ENCODE measurements around the gene ST6GAL1.

Gene ST6GAL1

DNA sequence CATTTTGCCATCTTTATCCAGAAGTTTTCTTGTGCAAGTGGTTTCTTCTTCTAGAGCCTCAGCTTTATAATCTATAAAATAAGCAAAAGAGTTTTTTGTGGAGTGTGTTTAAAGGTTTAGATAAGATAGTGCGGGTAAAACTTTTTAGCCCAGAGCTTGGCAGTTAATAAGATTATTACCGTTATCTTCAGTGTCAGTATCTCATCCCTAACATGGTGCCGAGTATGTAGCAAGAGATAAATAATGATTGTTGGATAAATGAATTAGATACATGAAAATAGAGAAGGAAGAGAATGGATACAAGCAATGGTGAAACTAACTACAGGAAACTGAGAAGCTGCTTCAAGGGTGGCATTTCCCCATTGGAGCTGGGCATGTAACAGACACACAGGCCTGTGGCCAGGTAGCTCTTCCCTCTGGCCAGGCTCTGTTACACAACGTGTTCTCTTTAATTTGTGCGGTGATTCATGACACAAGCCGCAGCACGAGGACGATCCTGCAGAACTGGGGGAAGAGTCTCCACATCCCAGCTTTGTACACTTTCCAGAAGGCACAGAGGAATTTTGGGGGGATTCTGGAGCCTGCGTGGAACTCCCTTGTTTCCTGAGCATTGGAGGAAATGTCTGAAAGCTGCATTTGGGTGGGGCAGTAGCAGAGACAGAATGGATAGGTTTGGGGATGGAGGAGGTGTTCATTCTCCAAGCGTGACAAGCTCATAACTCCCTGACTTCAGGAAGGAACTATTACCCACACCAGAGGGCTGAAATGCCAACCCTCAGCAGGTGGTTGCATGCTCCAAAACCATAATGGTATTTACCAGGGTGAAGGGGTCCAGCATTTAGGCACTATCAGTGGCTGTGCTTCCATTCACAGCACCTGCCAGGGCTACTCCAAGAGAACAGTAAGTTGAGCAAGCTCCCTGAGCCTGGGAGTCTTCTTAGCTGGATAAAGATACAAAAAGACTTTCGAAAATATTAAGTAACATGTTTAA, 14.2 kb upstream of the ST6GAL1 start:
- DNase-seq: no peak

DNA sequence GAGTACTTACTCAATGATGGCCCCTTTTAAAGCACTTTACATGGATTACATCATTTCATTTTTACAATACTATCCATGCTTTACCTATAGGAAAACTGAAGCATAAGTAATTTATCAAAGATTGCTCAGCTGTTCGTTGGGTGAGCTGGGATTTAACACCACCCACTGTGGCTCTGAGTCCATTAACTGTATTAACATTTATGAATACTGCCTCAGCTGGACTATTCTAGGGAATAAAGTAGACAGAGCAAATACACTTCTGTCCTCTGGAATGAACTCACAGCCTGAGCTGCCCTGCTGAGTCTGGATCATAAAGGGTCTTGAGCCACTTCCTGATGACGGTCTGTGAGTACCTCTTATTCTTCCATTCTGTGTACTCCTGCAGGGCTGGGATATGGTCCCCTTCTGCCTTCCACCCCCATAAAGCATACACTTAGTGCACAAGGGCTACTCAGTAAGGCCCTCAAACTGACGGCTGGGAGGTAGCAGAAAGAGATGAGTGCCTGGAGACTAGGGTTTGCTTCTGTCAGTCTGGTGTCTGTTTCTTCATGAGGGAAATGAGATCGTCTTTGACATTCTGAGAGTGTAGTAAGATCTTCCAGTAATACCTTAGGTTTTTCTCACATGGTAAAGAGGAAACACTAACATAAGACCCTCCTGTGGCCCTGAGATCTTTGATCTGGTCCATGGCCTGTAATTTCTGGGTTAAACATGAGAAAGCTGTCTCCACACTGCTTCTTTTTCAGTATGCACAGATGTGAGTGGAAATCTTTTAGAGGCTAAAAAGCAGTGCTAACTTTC, 12.6 kb upstream of the ST6GAL1 start:
- DNase-seq: peak; percentile 52

DNA sequence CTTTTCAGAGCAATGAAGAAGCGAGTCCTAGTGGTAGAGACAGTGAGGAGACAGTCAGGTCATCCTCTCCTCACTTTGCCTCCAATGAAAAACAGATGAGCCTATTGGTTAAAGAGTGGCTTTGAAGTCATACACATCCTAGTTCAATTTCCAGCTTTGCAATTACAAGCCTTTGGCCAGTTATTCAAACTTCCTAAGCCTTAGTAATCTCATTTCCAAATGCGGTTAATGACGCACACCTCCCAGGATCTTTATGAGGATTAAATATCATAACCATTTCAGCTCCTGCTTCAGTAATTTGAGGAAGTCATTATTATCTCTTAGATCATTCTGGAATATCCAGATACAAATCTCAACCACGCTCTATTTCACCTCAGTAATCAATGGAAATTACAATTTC, 10.0 kb upstream of the ST6GAL1 start:
- DNase-seq: no peak

DNA sequence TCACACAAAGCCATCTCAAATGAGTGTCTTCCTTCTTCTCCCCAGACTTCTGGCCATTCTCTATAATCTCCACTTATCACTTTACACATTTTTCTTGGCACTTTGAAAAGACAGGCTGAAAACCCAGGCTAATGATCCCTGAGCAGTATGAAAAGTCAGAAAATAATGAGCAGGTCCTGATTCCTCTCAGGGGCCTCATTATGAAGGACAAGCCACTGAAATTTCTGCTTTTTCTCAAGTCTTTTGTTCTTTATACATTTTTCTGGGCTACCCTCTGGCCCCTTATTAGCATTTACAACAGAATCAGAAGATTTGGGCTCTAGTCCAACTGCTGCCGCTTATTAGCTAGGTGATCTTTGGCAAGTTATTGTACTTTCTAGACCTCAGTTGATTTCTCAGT, 9.5 kb upstream of the ST6GAL1 start:
- no peak for DNase-seq

DNA sequence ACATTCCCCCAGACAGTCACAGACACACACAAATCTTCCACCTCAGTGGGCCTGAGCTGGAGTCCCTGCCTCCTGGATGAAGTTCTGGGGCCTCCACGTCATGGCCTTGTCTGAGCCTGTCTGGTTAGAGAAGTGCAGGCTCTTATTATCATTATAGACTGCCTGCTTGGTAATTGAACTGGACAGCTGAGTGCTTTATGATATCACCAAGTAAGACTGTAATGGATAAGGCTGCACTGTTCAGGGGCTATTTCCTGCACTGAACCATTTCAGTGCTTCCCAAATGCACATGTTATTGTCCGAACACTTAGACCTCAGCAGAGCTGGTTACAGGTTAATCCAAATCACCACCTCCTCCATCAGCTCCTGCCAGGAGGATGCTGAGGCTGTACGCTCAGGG, 8.7 kb upstream of the ST6GAL1 start:
- DNase-seq: no peak

DNA sequence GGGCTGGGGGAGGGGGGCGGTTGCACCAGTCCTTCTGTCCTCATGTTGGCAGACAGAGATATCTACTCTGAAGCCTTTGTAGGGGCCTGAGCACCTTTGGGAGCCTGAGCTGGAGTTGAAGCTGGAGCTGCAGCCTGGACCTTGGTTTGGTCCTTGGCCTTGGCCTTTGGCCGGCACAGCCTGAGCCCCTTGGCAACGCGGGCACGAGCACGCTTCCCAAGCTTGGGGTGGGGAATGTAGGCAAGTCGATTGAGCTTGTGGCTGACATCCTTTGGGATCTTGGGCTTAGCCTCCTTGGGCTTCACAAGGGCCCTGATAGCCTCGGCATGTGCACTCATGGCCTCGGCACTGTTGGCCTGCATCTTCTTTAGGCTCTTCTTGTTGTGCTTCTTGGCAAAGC, 8.1 kb upstream of the ST6GAL1 start:
- DNase-seq: no peak

DNA sequence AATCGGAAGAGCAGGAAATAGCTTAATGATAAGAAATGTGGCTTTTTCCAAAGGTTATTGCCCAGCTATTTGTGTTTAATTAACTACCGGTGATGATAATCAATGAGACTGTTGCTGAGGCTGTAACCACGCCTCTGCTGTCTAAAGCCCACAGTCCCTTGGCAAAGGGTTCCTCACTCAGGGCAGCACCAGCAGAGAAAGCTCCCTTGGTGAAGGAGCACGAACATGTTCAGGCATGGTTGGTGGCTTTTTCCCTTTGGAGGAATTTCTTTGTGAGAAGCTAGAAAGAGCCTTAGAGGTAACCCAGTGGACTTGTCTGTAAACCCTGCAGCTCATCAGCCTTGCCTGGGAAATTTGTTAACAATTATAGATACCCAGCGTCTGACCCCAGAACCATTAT, 7.5 kb upstream of the ST6GAL1 start:
- DNase-seq: no peak

DNA sequence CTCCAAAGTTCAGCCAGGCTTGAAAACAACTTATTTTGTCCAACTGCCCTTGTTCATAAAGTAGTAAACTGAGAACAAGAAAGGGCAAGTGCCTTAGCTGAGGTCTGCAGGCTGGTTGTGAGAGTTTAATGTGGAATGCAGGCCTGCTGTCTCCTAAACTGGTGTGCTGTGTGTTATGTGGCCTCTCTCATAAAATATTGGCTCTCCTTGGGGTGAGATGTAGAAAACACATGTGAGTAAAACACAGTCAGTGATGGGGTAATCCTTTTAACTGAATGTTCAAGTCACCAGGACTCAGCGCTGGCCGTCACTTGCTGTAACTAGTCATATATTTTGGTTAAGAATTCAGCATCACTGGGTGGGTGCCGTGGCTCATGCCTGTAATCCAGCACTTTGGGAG, 7.1 kb upstream of the ST6GAL1 start:
- no peak for DNase-seq

DNA sequence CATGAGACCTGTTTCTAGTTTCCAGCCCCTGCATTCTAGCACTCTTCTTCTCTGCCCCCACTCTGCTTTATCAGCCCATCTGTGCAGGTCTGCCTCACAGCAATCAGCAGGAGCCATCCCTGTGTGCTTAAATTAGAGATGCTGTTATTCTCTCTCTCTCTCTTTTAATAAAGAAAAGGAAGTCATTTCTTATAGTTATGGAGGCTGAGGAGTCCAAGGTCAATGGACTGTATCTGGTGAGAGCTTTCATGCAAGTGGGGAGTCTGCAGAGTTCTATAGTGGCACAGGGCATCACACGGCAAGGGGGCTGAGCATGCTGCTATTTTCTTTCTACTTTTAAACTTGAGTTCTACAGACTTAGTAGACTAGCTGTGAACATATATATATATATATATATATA, 4.5 kb upstream of the ST6GAL1 start:
- DNase-seq: no peak

DNA sequence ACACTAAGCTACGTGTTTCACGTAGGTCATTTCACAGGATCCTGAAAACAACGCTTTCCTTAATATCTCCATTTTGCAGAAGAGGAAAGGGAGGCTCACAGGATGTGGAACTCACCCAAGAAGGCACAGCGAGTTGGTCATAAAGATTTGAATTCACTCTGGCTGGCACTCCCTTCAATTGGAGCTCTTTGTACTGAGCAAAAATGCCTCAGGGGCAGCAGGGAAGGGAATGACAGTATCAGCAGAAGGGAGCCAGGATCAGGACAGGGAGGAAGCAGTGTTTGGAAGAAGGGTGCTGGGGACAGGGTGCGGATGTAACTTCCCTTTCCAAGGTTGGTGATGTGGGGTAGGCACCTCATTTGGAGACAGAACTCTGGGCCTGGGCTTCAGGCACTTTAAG, 1.1 kb upstream of the ST6GAL1 start:
- DNase-seq: no peak

DNA sequence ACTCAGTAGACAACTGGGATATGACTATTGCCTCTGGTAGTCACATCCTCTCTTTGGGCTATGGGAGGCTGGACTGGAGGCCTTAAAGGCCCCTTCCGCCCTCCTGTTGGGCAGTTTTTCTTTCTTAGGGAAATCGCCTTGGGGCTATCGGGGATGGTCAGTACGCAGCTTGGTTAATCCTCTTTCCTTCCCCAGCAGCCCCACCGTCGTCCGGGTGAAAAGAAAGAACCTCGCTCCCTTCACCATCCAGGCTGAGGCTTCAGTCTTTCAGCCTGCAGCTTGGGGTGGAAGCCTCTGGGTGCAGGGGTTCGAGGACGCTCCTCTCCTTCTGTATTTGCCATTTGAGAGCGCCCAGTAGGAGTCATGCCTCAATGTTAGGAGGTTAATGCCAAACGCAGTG, 641 bp upstream of the ST6GAL1 start:
- no peak for DNase-seq

DNA sequence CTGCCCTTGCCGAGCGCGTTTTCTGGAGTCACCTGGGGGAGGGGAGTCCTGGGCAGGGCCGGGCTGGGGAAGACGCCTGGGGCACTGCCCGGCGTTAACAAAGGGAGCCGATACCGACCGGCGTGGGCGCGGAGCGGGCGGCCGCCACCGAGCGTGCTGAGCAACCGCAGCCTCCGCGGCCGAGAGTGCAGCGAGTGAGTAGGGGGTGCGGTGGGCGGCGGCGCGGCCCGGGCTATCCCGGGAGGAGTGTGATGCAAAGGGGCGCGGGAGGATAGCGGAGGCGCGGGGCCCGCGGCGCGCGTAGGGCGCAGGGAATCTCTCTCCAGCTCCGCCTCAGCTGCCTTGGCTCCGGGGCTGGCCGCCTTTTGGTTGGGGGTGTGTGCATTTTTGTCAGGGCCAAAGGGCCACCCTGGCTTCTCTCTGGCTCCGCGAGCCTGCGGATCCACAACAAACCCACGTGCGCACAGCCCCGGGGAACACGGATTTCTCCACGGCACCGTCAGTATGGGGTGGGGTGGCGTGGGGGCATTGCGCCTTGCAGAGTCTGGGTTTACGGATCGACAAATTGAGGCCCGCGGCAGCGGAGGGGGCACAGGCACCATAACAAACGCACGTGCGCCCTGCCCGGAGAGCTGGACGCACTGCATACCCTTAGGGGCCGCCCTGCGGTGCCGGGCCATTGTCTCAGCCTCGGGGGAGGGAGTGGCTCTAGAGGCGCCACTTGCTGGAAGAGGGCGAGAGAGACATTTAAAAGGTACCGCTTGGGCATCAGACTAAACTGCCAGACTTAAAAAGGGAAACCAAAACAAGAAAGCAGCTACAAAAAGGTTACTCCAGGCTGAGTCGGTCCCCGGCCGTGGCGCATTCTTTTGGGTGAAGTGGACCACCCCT, 560 bp downstream of the ST6GAL1 start:
- peak; percentile 27 for DNase-seq

DNA sequence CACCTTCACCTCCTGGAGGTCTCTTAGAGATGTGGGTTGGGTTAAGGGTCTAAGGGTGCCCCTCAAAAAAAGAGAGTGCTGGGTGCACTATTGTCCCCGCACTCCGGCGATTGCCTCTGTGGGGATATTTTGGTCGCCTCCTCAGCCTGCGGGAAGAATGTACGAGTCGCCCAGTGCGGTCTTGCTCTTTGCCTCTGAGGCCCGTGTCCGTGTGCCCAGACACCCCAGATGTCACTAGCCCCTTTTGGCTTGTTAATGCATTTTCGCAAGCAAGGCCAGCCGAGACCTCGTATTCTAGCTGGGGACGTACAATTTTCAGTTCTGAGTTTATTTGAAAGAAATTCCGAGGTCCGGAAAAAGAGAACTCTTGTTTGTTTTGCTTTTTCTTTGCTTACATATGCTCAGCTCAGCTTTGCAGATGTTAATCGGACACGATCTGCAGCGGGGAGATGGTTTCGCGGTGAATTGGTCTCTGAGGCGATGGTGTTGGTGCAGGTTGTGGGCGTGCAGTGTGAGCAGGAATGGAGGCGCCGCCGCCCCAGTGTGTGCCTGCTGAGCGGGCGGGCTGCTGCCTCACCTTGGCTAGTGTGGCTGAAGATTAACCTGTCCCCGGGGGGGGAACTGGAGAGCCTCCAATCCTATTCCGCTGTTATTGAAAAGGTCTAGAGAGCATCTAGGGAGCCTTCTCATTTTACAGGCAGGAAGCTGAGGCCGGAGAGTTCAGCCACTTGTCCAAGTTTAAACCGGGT, 1.4 kb downstream of the ST6GAL1 start:
- no peak for DNase-seq

DNA sequence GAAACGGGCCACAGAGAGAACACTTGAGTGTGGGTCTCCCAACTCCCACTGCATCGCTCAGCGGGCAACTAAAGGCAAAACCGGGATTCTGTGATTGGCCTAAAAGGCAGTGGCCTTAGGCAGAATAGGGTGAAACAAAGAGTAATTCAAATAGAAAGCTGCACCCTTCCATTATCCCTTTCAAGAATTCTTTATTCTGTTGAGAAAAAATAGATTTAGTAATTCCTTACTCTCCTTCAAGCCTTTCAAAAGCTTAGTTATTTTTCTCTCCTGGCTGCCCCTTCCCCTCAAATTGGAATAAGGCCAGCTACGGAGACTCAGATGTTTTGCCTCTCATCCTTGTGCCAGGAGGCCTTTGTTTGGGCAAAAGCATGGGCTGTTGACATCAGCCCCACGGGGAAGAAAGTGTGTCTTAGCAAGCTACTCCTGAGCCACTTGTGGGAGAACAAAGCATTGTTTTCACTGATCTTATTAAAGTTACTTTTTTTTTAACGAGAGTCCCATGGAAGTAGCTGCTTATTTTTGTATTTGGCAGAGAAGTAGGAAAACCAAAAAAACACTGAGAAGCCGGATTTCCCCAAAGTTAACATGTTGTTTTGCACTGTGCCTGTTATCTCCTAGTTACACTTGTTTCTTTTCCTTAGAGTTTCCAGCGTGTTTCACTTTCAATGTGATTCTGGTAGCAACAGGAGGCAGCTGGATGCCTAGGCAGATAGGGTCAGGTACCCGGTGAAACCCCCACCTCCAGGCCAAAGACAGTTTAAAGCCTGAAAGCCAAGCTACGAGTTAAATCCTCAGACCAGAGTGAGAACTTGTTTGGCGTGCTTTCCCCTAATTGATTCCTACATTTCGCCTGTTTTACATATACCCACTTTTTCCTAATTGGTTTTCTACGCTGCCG, 2.2 kb downstream of the ST6GAL1 start:
- DNase-seq: no peak

DNA sequence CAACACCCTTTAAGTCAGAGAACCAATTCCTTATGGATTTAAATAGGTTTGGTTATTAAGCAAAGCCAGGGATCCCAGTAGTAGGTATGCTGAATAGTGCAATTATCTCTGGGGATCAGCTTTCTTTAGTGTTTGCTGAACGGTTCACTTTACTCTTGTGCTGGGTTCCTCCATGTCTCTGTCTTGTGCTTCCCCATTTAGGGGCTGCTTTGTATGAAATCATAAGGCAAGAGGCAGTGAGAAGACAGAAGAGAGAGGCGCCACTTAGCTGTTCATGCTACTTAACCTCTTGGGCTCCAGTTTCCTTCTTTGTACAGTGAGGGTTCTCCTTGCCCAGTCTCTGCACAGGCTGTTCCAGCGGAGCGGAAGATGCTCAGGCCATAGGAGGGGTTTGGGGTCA, 3.5 kb downstream of the ST6GAL1 start:
- no peak for DNase-seq

DNA sequence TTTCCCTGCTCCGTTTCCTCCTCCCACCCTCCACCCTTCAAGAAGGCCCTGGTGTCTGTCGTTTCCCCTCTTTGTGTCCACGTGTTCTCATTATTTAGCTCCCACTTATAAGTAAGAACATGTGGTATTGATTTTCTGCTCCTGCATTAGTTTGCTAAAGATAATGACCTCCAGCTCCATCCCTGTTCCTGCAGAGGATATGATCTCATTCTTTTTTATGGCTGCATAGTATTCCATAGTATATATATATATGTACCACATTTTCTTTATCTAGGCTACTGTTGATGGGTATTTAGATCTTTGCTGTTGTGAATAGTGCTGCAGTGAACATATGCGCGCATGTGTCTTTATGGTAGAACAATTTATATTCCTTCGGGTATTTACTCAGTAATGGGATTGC, 4.8 kb downstream of the ST6GAL1 start:
- no peak for DNase-seq

DNA sequence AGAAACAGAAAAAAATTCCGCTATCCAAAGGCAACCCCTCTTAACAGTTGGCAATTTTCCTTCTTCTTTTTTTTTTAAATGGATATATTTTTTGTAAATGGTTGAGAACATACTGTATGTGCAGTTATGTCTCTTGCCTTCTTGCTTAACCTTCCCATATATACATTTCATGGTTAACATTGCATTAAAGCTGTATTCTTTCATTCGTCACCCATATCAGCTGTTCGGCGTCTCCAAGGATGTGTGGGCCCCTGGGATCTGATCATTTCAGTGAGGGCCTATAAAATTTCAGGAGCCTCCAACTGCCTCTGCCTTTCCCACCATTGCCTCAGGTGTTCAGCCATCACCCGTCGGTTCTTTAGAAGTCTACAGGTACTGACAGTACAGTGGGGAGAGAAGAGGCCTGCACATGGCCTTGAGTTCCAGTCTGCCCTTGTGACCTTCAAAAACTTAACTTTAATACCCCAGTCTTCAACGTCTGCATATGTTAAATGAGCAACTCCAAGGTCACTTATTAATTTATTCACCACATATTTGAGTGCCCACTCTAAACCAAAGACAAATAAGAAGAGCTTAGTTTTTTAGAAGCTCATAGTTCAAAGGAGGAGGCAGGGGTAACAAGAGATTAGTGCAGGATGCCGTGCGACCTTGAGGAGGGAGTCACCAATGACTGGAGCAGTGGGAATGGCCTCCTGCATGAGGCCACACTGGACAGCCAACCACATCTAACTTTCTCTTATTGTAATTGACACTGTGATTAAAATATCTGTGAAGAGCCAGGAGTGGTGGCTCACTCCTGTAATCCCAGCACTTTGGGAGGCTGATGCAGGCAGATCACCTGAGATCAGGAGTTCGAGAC, 6.9 kb downstream of the ST6GAL1 start:
- no peak for DNase-seq

DNA sequence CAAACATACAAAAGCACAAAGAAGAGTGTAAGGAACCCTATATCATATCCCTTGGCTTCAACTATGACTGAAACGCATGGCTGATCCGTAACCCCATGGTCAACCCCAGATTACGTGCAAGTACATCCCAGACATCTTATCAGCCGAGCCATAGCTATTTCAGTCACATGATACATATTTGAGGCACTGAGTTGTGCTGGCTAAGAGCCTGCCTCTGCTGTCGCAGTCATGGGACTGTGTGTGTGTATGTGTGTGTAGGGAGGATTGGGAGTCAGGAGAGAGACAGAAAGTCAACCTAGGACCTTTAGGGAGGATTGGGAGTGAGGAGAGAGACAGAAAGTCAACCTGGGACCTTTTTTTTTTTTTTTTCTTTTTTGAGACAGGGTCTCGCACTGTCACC, 8.4 kb downstream of the ST6GAL1 start:
- no peak for DNase-seq

DNA sequence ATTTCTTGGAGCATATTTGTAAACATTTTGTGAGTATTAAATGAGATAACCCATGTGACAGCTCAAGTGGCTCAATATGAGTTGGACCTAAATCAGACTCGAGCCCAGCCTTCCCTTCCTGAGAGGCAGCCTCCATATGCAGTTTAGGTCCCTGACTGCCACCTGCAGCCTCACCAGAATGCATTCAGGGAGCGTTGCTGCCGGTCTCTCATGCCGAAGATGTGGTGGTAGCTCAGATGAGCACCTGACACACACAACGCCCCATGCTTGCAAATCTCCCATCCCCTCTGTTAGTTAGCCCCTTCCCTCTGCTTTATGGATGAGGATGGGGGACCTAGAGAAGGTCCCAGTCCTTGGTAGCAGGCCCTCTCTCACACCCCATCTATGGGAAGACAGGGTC, 9.2 kb downstream of the ST6GAL1 start:
- DNase-seq: no peak

DNA sequence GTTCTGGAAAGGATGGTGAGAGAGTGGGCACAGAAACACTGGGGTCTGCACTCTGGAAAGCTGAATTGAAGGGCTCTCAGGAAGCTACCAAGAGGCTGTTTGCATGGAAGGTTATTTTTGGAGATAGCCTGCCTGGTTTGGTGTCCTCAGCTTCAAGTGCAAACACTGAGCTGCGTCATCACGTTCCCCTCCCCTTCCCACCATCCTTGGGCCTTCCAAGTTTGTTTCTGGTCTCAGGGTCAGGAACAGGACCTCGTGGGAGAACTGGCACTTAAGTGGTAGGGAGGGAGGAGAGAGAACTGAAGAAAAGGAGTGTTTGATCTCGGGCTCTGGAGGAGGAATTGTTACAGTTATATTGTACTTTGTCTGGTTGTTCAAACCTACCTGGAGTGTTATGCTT, 10.6 kb downstream of the ST6GAL1 start:
- no peak for DNase-seq
